Natural killer cell (primary cell): ENCODE data around the gene OAS3. TPM values are rescaled to one million over a fixed set of nuclear protein-coding genes. Genes with fewer than 3 reads are reported as not detected.
A peak's percentile ranks its signal among the peaks of the same experiment; 100 is the strongest.

Source experiments
- ATAC-seq, 3 donors: fragments of 150-1000 bp in 2 of 3; fragments of 200-7000 bp in 1 of 3; cut with Tn5 transposase; 1 replicate in 1 of 3; 2 replicates in 2 of 3; pipeline ENCODE4 v1.10.0; 2021; ENCODE audit warnings: mild to moderate bottlenecking in 2 of 3, moderate library complexity in 2 of 3
- DNase-seq, 2 donors: peaks; one replicate each; pipeline versions ENCODE4 v3.0.0 to v3.0.0-alpha.2; 2013 to 2021; ENCODE audit warnings: mixed read lengths in 1 of 2
- H3K27ac ChIP-seq: one replicate; pipeline ENCODE4 v1.5.1; 2013; ENCODE audit warnings: mild to moderate bottlenecking, low read length
- H3K27me3 ChIP-seq: one replicate; pipeline ENCODE4 v1.6.1; 2013; ENCODE audit warnings: low read length; ENCODE audit not compliant: control insufficient read depth, insufficient read depth
- H3K36me3 ChIP-seq: one replicate; pipeline ENCODE4 v1.6.1; 2013; ENCODE audit warnings: low read length; ENCODE audit not compliant: control insufficient read depth, insufficient read depth
- H3K4me1 ChIP-seq: one replicate; pipeline ENCODE4 v1.6.1; 2013; ENCODE audit warnings: low read length; ENCODE audit not compliant: control insufficient read depth, insufficient read depth
- H3K4me3 ChIP-seq: one replicate; pipeline ENCODE4 v1.5.1; 2013; ENCODE audit warnings: low read length
- H3K9me3 ChIP-seq: one replicate; pipeline ENCODE4 v1.6.1; 2013; ENCODE audit warnings: low read length; ENCODE audit not compliant: control insufficient read depth, insufficient read depth
- H3K27ac Mint-ChIP-seq, 2 donors: one replicate each; pipeline ENCODE4 v1.8.0; 2022; ENCODE audit warnings: mild to moderate bottlenecking in 2 of 2, mixed read lengths in 2 of 2, moderate library complexity in 1 of 2
- H3K27me3 Mint-ChIP-seq, 2 donors: one replicate each; pipeline ENCODE4 v1.8.0; 2022; ENCODE audit warnings: low read depth in 2 of 2, mixed read lengths in 2 of 2
- H3K36me3 Mint-ChIP-seq: one replicate; pipeline ENCODE4 v1.8.0; 2022; ENCODE audit warnings: mixed read lengths
- H3K4me1 Mint-ChIP-seq, 2 donors: one replicate each; pipeline ENCODE4 v1.8.0; 2022; ENCODE audit warnings: mixed read lengths in 2 of 2
- H3K4me3 Mint-ChIP-seq: one replicate; pipeline ENCODE4 v1.8.0; 2022; ENCODE audit warnings: mild to moderate bottlenecking, moderate library complexity, mixed read lengths
- H3K9me3 Mint-ChIP-seq, 2 donors: one replicate each; pipeline ENCODE4 v1.8.0; 2022; ENCODE audit warnings: mixed read lengths in 2 of 2
- CTCF ChIP-seq: fragments of 200-600 bp; IDR thresholded peaks from one replicate; pipeline ENCODE4 v1.8.0; 2022; ENCODE audit warnings: antibody characterized with exemption
- WGBS: methylation state at CpG from one replicate; pipeline ENCODE4 v1.1.7; 2013; ENCODE audit warnings: missing lambda C conversion rate; ENCODE audit not compliant: insufficient coverage; 5-methylcytosine and 5-hydroxymethylcytosine counted together
- intact Hi-C: fragments of 100-400 bp; cut with micrococcal nuclease; formaldehyde crosslinking; loops from one replicate; pipeline ENCODE4 v1.14.2; 2022
- total RNA-seq, 4 donors: library from RNA; stranded (reverse); fragments of 120-200 nt in 1 of 4; gene quantifications; one replicate each; pipeline versions ENCODE4 v1.2.3 to v1.2.4, GENCODE V29; 2013 to 2022

The OAS3 gene
- total RNA-seq, 3 donors from 2014 or later (not counting 1 experiment from before 2014, with no cell fraction given): 8.5 to 24.7 (median 15.4) TPM

- no peaks in the 10 kb centered on the region for H3K4me1 Mint-ChIP-seq
- Histone ChIP-seq H3K9me3 (no peaks in the 10 kb centered on the region), H3K4me3 (no peak overlapping the region), H3K4me1 (no peaks in the 10 kb centered on the region), H3K27me3 (no peaks in the 10 kb centered on the region), H3K36me3 (no peaks in the 10 kb centered on the region), H3K27ac (no peak overlapping the region)
- ATAC-seq: no peak
- peaks cover 17 to 22% of the 10 kb centered on the region in 2 donors for H3K27me3 Mint-ChIP-seq
- no peak overlapping the region for H3K27ac Mint-ChIP-seq
- intact Hi-C loops: no loop called here
- no peak for DNase-seq
- no peak for TF ChIP-seq CTCF
- H3K36me3 Mint-ChIP-seq: no peaks in the 10 kb centered on the region
- H3K9me3 Mint-ChIP-seq: no peaks in the 10 kb centered on the region
- no peak overlapping the region for H3K4me3 Mint-ChIP-seq
Observed at GRCh38 chr12:112894128-112894527, 44.1 kb upstream of the OAS3 start.

GRCh38 chr12:112898380-112898779, 39.9 kb upstream of the OAS3 start:
- no peak overlapping the region for H3K4me3 Mint-ChIP-seq
- peaks cover 5 to 6% of the 10 kb centered on the region in 2 donors for H3K4me1 Mint-ChIP-seq
- Histone ChIP-seq H3K27ac (no peak overlapping the region), H3K9me3 (no peaks in the 10 kb centered on the region), H3K4me1 (no peaks in the 10 kb centered on the region), H3K36me3 (no peaks in the 10 kb centered on the region), H3K27me3 (no peaks in the 10 kb centered on the region), H3K4me3 (no peak overlapping the region)
- H3K9me3 Mint-ChIP-seq: no peaks in the 10 kb centered on the region
- no peaks in the 10 kb centered on the region for H3K36me3 Mint-ChIP-seq
- TF ChIP-seq CTCF: no peak
- no peak overlapping the region for H3K27ac Mint-ChIP-seq
- ATAC-seq (no peak), DNase-seq (no peak)
- WGBS: 87% methylated on average over 6 of the region's 6 CpGs
- intact Hi-C loops: no loop called here
- peaks cover 13 to 22% of the 10 kb centered on the region in 2 donors for H3K27me3 Mint-ChIP-seq

DNA sequence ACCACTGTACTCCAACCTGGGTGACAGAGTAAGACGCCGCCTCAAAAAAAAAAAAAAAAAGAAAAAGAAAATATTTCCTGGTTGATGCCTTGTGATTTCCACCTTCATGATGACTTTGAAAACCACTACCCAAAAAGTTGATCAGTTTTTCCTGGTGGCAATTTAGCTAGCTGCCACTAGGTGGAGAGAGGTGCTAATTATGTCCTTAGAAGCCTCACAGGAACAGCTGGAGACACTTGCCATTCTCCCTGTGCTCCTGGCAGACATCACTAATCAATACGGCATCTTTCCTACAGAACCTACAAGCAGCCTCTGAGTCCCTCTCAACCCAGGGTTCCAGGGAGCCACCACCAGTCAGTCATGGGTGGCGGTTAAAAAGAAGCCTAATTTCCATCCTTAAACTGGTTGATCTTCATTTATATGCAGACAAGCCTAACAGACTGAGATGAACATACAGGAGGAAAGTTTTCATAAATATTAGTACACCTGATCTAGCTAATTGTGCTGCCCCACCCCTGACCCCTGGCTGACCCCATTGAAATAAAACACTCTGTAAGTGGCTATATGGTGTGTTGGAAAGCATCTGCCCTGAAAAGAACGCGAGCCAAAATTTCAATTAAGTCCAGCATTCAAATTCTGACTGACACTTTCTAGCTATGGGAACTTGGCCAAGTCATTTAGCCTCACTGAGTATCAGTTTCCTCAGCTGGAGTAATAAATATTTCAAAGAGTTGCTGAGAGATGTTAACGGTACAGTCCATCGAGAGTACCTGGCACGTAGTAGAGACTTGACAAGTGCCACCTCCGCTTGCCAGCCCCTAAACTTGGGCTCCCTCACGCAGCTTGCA, 37.8 kb upstream of the OAS3 start:
- Mint-ChIP-seq H3K4me1 (peaks cover 10 to 12% of the 10 kb centered on the region in 2 donors), H3K27me3 (peaks cover 13 to 22% of the 10 kb centered on the region in 2 donors), H3K36me3 (no peaks in the 10 kb centered on the region), H3K4me3 (no peak overlapping the region), H3K27ac (no peak overlapping the region), H3K9me3 (no peaks in the 10 kb centered on the region)
- Histone ChIP-seq H3K4me3 (no peak overlapping the region), H3K9me3 (no peaks in the 10 kb centered on the region), H3K36me3 (no peaks in the 10 kb centered on the region), H3K4me1 (no peaks in the 10 kb centered on the region), H3K27ac (no peak overlapping the region), H3K27me3 (no peaks in the 10 kb centered on the region)
- DNase-seq (peak in 1 of 2 donors; percentile 71), ATAC-seq (peak; percentile 35 to 61 (median 49))
- TF ChIP-seq CTCF: peak; percentile 63
- intact Hi-C loops: loop anchor here (1.0 to 5.0 kb wide), 2 partner anchors 131 to 197 kb away; no protein-coding TSS in a partner anchor
- 95% methylated on average over 11 of the region's 11 CpGs for WGBS
